HG03045 (cell line): Measurements from ENCODE around the gene SPATA20.

Experiments
- ATAC-seq: cut with Tn5 transposase; IDR thresholded peaks from one replicate; pipeline ENCODE4 v1.9.1; 2021; ENCODE audit warnings: mild to moderate bottlenecking, moderate library complexity; ENCODE audit not compliant: unreplicated experiment

The SPATA20 gene

GRCh38 chr17:50547035-50547735 lies at the start of gene SPATA20:
Gene SPATA20 (plus strand): TSS chr17:50547174. CDS start chr17:50547209, 35 bp downstream.
- ATAC-seq, result peak; percentile 66

GRCh38 chr17:50498021-50498874 lies 48.7 kb upstream of the SPATA20 start:
- ATAC-seq, result no peak

GRCh38 chr17:50499270-50499669 lies 47.7 kb upstream of the SPATA20 start:
- ATAC-seq, result no peak

- ATAC-seq, result no peak
Measured at GRCh38 chr17:50499721-50500120, 47.3 kb upstream of the SPATA20 start.

- ATAC-seq, result no peak
Measured at GRCh38 chr17:50501054-50501453, 45.9 kb upstream of the SPATA20 start.

GRCh38 chr17:50502301-50502990 lies 44.5 kb upstream of the SPATA20 start:
- no peak for ATAC-seq

- ATAC-seq, result no peak
Measured at GRCh38 chr17:50505591-50506130, 41.3 kb upstream of the SPATA20 start.

- no peak for ATAC-seq
Measured at GRCh38 chr17:50506298-50506697, 40.7 kb upstream of the SPATA20 start.

GRCh38 chr17:50507871-50508572 lies 39.0 kb upstream of the SPATA20 start, which contains the start of gene MYCBPAP:
Gene MYCBPAP (plus strand): TSS chr17:50508439. CDS start chr17:50508675, 236 bp downstream.
- ATAC-seq, result no peak

GRCh38 chr17:50508573-50509460 lies 38.2 kb upstream of the SPATA20 start:
- ATAC-seq, result no peak

- peak; percentile 69 for ATAC-seq
Measured at GRCh38 chr17:50511058-50511457, 35.9 kb upstream of the SPATA20 start.

- ATAC-seq, result no peak
Measured at GRCh38 chr17:50513495-50513894, 33.5 kb upstream of the SPATA20 start.

GRCh38 chr17:50514388-50514787 lies 32.6 kb upstream of the SPATA20 start:
- ATAC-seq, result no peak

- ATAC-seq, result no peak
Measured at GRCh38 chr17:50514936-50515702, 31.9 kb upstream of the SPATA20 start.

- ATAC-seq, result no peak
Measured at GRCh38 chr17:50517011-50517410, 30.0 kb upstream of the SPATA20 start.

- ATAC-seq, result no peak
Measured at GRCh38 chr17:50517504-50518383, 29.2 kb upstream of the SPATA20 start.

- ATAC-seq, result no peak
Measured at GRCh38 chr17:50518384-50519023, 28.5 kb upstream of the SPATA20 start.
